Lower leg skin (tissue), 3 donors: ENCODE measurements around the gene CACNA1S.

Experiments
- POLR2A ChIP-seq, 2 donors: fragments of 450-650 bp; IDR thresholded peaks; one replicate each; pipeline ENCODE4 v1.6.1; 2016 to 2017; ENCODE audit warnings: antibody characterized with exemption in 2 of 2, mild to moderate bottlenecking in 1 of 2, moderate library complexity in 1 of 2
- TF ChIP-seq, protein P1 (sequence below), 3 donors: fragments of 450-650 bp; IDR thresholded peaks; one replicate each; pipeline ENCODE4 v1.5.1; 2016; ENCODE audit warnings: antibody characterized with exemption in 3 of 3, mild to moderate bottlenecking in 3 of 3, moderate library complexity in 2 of 3

DNA sequence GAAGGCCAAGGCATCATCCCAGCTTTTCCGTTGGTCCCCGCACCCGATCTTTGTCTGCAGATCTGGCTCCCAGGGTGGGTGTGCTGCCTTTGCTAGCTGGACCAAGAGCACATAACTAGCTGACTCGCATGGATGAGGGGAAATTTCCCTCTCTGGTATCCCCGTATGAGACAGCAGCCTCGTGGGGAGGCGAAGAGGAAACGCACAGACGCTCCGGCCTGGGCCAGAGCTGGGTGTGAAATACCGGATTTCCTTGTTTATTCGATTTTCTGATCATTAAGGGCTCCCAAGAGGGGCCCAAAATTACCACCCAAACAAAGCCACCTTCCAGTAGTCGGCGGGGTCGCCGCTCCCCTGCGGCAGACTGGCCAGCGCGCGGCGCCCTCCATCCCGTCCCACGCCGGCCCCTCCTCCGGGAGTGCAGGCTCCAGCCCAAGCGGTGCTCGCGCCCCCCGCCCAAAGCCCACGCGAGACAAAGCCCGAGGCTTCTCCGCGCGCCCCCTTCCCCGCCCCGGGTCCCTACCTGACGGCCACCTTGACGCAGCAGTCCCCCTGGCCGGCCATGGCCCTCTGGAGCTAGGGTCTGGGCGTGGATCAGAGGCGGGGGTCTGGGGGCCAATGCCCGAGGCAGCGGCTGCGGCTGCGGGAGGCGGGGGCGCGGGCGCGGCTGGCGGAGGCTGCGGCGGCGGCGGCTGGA lies 89.3 kb downstream of the CACNA1S start:
- TF ChIP-seq POLR2A (IDR thresholded peaks at IDR 0.05), result no peak
- TF ChIP-seq, protein P1, sequence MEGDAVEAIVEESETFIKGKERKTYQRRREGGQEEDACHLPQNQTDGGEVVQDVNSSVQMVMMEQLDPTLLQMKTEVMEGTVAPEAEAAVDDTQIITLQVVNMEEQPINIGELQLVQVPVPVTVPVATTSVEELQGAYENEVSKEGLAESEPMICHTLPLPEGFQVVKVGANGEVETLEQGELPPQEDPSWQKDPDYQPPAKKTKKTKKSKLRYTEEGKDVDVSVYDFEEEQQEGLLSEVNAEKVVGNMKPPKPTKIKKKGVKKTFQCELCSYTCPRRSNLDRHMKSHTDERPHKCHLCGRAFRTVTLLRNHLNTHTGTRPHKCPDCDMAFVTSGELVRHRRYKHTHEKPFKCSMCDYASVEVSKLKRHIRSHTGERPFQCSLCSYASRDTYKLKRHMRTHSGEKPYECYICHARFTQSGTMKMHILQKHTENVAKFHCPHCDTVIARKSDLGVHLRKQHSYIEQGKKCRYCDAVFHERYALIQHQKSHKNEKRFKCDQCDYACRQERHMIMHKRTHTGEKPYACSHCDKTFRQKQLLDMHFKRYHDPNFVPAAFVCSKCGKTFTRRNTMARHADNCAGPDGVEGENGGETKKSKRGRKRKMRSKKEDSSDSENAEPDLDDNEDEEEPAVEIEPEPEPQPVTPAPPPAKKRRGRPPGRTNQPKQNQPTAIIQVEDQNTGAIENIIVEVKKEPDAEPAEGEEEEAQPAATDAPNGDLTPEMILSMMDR (IDR thresholded peaks at IDR 0.05), result no peak
